ENCODE results near the gene SLC25A21. TPM values are rescaled to one million over a fixed set of nuclear protein-coding genes. Genes with fewer than 3 reads are reported as not detected.

SLC25A21 gene
- total RNA-seq, 4 donors from 2014 or later, result 0.39 to 3.3 (median 1.2) TPM

DNA sequence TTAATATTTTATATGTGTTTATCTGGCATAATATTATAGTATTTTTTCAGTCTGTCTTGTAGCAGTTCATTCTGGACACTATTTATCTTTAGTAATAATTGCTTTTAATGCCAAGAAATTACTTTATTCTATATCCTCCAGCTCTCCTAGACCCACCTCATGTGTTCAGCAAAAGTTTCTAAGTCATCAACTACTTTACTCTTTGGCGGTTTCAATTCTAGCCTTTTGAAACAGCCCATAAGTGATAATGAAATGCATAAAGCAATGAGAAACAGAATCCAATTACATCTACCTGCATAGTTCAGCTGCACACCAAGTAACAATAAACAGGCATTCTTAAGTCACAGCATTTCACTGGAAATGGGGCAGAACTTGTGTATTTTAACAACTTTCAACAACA is 225.5 kb downstream of the SLC25A21 start:
- H3K4me1 ChIP-seq, result no peaks in the 10 kb centered on the region
- intact Hi-C loops (cut with DNase I), result loop anchor here (10.0 kb wide), 2 partner anchors 208 to 392 kb away; no protein-coding TSS in a partner anchor
- WGBS, result 92% methylated on average over 1 of the region's 1 CpG
- H3K4me3 ChIP-seq, result no peak overlapping the region
- no peak for DNase-seq (ENCODE audit: extremely low spot score)
- H3K9me3 ChIP-seq, result no peaks in the 10 kb centered on the region
- no peak overlapping the region for H3K27ac ChIP-seq (replicated peaks in 1 of 4)
- H3K27me3 ChIP-seq, result no peaks in the 10 kb centered on the region
- TF ChIP-seq EP300 (IDR thresholded peaks at IDR 0.05) (no peak), POLR2AphosphoS5 (IDR thresholded peaks at IDR 0.05) (no peak)
- no peaks in the 10 kb centered on the region for H3K36me3 ChIP-seq

DNA sequence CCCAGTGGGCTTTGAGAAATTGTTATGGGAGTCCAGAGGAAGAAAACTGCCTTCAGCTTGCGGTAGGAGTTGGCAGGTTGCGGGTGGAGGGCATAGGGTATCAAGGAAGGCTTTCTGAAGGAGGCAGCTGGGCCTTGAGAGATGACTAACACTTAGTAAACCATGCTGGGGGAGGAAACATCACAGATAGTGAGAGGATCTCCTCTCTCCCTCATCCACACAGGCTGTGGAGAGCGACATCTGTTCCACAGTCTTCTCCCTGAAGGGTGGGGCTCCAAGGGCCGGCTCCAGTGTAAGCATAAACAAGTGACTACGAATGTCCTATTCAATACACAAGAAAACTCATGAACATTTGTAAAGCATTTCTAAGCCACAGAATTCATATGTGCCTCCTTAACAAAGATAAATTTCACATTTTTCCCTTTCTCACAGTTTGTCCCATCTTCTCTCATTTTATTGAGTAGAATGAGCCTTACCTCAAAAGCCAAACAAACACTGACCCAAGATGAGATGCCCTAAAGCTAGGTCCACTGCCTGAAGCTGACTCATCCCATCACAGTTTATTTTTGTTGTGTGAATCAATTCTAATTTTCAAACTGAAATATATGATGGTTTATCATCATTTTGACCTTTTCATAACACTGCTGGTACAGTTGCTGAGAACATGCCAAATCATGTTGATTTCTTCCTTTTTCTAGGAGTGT is 227.9 kb downstream of the SLC25A21 start:
- Histone ChIP-seq H3K27ac (replicated peaks in 1 of 4) (no peak overlapping the region), H3K4me3 (no peak overlapping the region), H3K9me3 (no peaks in the 10 kb centered on the region), H3K27me3 (no peaks in the 10 kb centered on the region), H3K4me1 (no peaks in the 10 kb centered on the region), H3K36me3 (no peaks in the 10 kb centered on the region)
- TF ChIP-seq EP300 (IDR thresholded peaks at IDR 0.05) (no peak), POLR2A (IDR thresholded peaks at IDR 0.05; ENCODE audit: low read depth) (no peak), POLR2AphosphoS5 (IDR thresholded peaks at IDR 0.05) (no peak)
- TF ChIP-seq, protein P1, sequence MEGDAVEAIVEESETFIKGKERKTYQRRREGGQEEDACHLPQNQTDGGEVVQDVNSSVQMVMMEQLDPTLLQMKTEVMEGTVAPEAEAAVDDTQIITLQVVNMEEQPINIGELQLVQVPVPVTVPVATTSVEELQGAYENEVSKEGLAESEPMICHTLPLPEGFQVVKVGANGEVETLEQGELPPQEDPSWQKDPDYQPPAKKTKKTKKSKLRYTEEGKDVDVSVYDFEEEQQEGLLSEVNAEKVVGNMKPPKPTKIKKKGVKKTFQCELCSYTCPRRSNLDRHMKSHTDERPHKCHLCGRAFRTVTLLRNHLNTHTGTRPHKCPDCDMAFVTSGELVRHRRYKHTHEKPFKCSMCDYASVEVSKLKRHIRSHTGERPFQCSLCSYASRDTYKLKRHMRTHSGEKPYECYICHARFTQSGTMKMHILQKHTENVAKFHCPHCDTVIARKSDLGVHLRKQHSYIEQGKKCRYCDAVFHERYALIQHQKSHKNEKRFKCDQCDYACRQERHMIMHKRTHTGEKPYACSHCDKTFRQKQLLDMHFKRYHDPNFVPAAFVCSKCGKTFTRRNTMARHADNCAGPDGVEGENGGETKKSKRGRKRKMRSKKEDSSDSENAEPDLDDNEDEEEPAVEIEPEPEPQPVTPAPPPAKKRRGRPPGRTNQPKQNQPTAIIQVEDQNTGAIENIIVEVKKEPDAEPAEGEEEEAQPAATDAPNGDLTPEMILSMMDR (IDR thresholded peaks at IDR 0.05), result no peak
- intact Hi-C loops (cut with DNase I), result loop anchor here (5.0 to 10.0 kb wide), 3 partner anchors 210 to 390 kb away; no protein-coding TSS in a partner anchor
- WGBS, result 79% methylated on average over 5 of the region's 5 CpGs
- no peak for DNase-seq (ENCODE audit: extremely low spot score)

DNA sequence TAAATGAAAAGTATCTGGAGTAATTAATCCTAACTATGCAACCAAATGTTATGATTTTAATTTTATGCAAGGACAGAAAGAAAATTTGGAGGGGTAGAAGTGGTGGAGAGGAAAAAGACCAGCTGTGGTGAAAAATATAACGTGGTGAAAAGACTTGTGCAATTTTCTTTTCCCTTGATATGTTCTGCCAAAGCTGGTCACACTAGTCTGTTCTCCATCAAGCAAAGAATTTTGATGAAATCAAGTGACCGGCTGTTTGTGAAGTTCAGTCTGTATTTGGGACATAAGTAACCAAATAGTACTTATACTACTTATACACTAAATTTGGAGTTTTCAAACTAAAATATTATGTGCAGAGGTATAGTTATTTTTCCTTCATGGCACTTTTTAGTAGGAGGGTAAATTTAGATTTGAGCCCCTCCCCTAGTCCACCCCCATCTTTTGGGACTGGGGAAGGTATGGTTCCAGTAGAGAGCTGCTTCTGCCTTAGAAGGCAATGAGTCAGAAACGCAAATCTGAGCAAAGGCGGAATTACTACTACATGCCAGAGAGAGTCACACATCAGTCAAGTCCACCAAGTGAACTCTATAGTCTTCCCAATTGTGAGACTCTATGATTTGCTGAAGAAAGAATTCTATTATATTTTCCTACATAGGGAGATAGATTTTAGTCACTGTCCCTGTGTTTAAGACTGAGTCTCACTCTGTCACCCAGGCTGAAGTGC is 229.7 kb downstream of the SLC25A21 start:
- intact Hi-C loops (cut with DNase I), result loop anchor here (5.0 to 10.0 kb wide), 3 partner anchors 212 to 388 kb away; no protein-coding TSS in a partner anchor
- no peaks in the 10 kb centered on the region for H3K27me3 ChIP-seq
- H3K27ac ChIP-seq (replicated peaks in 1 of 4), result no peak overlapping the region
- H3K9me3 ChIP-seq, result no peaks in the 10 kb centered on the region
- H3K36me3 ChIP-seq, result no peaks in the 10 kb centered on the region
- WGBS, result 64% methylated on average over 4 of the region's 4 CpGs
- no peaks in the 10 kb centered on the region for H3K4me1 ChIP-seq
- TF ChIP-seq, protein P1 (IDR thresholded peaks at IDR 0.05), result no peak
- no peak for TF ChIP-seq POLR2A (IDR thresholded peaks at IDR 0.05; ENCODE audit: low read depth)
- no peak for TF ChIP-seq EP300 (IDR thresholded peaks at IDR 0.05)
- no peak for TF ChIP-seq POLR2AphosphoS5 (IDR thresholded peaks at IDR 0.05)
- DNase-seq (ENCODE audit: extremely low spot score), result no peak
- H3K4me3 ChIP-seq, result no peak overlapping the region

DNA sequence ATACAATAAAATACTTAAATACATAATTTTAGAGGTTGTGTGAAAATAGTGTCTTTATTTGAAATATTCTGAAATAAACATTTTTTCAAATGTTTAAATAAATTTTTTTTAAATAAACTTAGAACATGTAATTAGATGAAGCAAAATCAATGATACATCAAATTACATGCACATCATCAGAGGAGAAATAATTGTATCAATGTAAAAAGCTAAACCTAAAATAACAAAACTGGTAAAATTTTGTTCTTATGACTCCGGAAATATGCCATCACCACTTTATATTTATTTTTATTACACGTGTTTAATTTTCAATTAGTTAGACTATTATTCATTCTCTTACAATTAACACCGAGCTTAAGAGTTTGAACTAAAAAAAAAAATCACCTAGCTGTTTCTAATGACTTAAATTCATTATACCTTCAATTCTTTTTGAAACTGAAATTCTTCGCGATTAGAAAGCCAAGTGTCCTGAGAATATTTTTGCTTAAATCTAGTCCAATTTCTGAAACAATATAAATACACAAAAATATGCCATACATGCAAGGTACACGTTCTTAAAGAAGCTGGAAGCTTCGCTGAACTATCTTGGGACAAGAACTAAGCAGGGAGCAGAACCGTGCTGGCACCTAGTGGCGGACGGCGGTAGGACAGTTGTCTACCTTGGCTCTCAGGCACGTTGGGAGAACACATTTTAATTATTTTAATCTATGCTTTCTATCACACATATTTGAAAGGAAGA is 230.5 kb downstream of the SLC25A21 start:
- Histone ChIP-seq H3K36me3 (no peaks in the 10 kb centered on the region), H3K27me3 (no peaks in the 10 kb centered on the region), H3K27ac (replicated peaks in 1 of 4) (no peak overlapping the region), H3K4me3 (no peak overlapping the region), H3K4me1 (no peaks in the 10 kb centered on the region), H3K9me3 (no peaks in the 10 kb centered on the region)
- 11% methylated on average over 12 of the region's 12 CpGs for WGBS
- no peak for TF ChIP-seq POLR2A (IDR thresholded peaks at IDR 0.05; ENCODE audit: low read depth)
- TF ChIP-seq, protein P1 (IDR thresholded peaks at IDR 0.05), result peak; percentile 85 to 95 (median 90)
- intact Hi-C loops (cut with DNase I), result loop anchor here (5.0 to 10.0 kb wide), 3 partner anchors 213 to 387 kb away; no protein-coding TSS in a partner anchor
- no peak for DNase-seq (ENCODE audit: extremely low spot score)

DNA sequence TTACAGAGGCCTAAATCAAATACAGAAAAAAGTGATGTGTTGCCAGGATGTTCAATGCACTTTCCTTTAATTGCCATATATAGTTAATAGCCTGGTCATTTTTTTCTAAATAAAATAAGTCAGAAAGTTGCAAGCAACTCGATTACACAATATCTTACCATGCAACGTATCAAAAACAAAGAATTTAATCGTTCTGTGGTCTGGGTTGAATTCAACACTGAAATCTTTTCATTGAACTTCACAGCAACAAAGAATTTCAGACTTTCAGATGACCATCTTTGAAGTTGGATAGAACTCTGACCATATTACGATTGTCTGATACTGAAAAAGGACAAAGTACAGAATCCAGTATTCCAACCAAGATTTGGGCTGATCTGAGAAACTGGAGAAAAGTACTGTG is 231.9 kb downstream of the SLC25A21 start:
- Histone ChIP-seq H3K4me1 (no peaks in the 10 kb centered on the region), H3K27me3 (no peaks in the 10 kb centered on the region), H3K9me3 (no peaks in the 10 kb centered on the region), H3K27ac (replicated peaks in 1 of 4) (no peak overlapping the region), H3K4me3 (no peak overlapping the region), H3K36me3 (no peaks in the 10 kb centered on the region)
- no peak for DNase-seq (ENCODE audit: extremely low spot score)
- intact Hi-C loops (cut with DNase I), result loop anchor here (5.0 to 10.0 kb wide), 3 partner anchors 214 to 386 kb away; no protein-coding TSS in a partner anchor
- TF ChIP-seq POLR2A (IDR thresholded peaks at IDR 0.05; ENCODE audit: low read depth) (no peak), POLR2AphosphoS5 (IDR thresholded peaks at IDR 0.05) (no peak), EP300 (IDR thresholded peaks at IDR 0.05) (no peak)
- TF ChIP-seq, protein P1 (IDR thresholded peaks at IDR 0.05), result no peak
- WGBS, result 86% methylated on average over 4 of the region's 4 CpGs
